Common myeloid progenitor, CD34-positive (primary cell): ENCODE results near the gene SGK2.

ENCODE experiments used
- CTCF ChIA-PET: fragments of 350-600 bp; sonication (Branson Sonifier 250); formaldehyde crosslinking; loops from one replicate; lab custom pipeline; 2021; ENCODE audit warnings: antibody characterized with exemption; lab: Charles Lee
- POLR2A ChIA-PET: fragments of 350-600 bp; sonication (Branson Sonifier 250); formaldehyde crosslinking; loops from one replicate; lab custom pipeline; 2021; ENCODE audit warnings: antibody characterized with exemption; lab: Charles Lee
- DNase-seq, 3 donors: peaks; one replicate each; pipeline versions ENCODE4 v3.0.0 to v3.0.0-alpha.2; 2013
- H3K27ac ChIP-seq, 2 experiments: 1 replicate in 1 of 2; 2 replicates in 1 of 2; pipeline ENCODE4 v1.7.0; 2013; ENCODE audit warnings: inconsistent platforms in 2 of 2, low read length in 2 of 2, mild to moderate bottlenecking in 2 of 2, low read depth in 1 of 2, moderate library complexity in 1 of 2; ENCODE audit not compliant: severe bottlenecking in 2 of 2, insufficient read depth in 1 of 2, poor library complexity in 1 of 2
- H3K27me3 ChIP-seq, 5 experiments: replicated peaks in 2 of 5; 1 replicate in 3 of 5; 2 replicates in 2 of 5; pipeline versions ENCODE4 v1.6.1 to v1.7.0; 2013; ENCODE audit warnings: low read length in 4 of 5, mild to moderate bottlenecking in 2 of 5, moderate library complexity in 2 of 5, inconsistent platforms in 1 of 5; ENCODE audit not compliant: insufficient read depth in 5 of 5, control insufficient read depth in 4 of 5
- H3K36me3 ChIP-seq, 4 experiments: 1 replicate in 2 of 4; 2 replicates in 2 of 4; pipeline versions ENCODE4 v1.6.1 to v1.7.0; 2013; ENCODE audit warnings: low read length in 3 of 4, control low read depth in 1 of 4, mild to moderate bottlenecking in 1 of 4; ENCODE audit not compliant: control insufficient read depth in 4 of 4, insufficient read depth in 4 of 4
- H3K4me1 ChIP-seq, 4 experiments: 1 replicate in 3 of 4; 2 replicates in 1 of 4; pipeline versions ENCODE4 v1.6.1 to v1.7.1; 2013; ENCODE audit warnings: low read length in 3 of 4, mild to moderate bottlenecking in 3 of 4, control low read depth in 1 of 4, inconsistent platforms in 1 of 4, moderate library complexity in 1 of 4; ENCODE audit not compliant: control insufficient read depth in 4 of 4, insufficient read depth in 4 of 4; ENCODE audit errors: control extremely low read depth in 1 of 4
- H3K4me3 ChIP-seq, 7 experiments: 1 replicate in 4 of 7; 2 replicates in 3 of 7; pipeline versions ENCODE4 v1.5.1 to v1.7.0; 2013; ENCODE audit warnings: mild to moderate bottlenecking in 7 of 7, low read length in 6 of 7, moderate library complexity in 6 of 7, inconsistent platforms in 2 of 7, low read depth in 2 of 7, control low read depth in 1 of 7; ENCODE audit not compliant: insufficient read depth in 4 of 7, control insufficient read depth in 1 of 7; ENCODE audit errors: extremely low read depth in 1 of 7
- H3K9me3 ChIP-seq, 5 experiments: 1 replicate in 4 of 5; 2 replicates in 1 of 5; pipeline versions ENCODE4 v1.6.1 to v1.7.1; 2013; ENCODE audit warnings: low read length in 4 of 5, mild to moderate bottlenecking in 2 of 5, inconsistent platforms in 1 of 5, low read depth in 1 of 5, moderate library complexity in 1 of 5; ENCODE audit not compliant: control insufficient read depth in 4 of 5, insufficient read depth in 2 of 5; ENCODE audit errors: control extremely low read depth in 1 of 5
- WGBS: methylation state at CpG from one replicate; pipeline ENCODE4 v1.1.5; 2013; ENCODE audit not compliant: insufficient coverage; 5-methylcytosine and 5-hydroxymethylcytosine counted together

SGK2 gene

DNA sequence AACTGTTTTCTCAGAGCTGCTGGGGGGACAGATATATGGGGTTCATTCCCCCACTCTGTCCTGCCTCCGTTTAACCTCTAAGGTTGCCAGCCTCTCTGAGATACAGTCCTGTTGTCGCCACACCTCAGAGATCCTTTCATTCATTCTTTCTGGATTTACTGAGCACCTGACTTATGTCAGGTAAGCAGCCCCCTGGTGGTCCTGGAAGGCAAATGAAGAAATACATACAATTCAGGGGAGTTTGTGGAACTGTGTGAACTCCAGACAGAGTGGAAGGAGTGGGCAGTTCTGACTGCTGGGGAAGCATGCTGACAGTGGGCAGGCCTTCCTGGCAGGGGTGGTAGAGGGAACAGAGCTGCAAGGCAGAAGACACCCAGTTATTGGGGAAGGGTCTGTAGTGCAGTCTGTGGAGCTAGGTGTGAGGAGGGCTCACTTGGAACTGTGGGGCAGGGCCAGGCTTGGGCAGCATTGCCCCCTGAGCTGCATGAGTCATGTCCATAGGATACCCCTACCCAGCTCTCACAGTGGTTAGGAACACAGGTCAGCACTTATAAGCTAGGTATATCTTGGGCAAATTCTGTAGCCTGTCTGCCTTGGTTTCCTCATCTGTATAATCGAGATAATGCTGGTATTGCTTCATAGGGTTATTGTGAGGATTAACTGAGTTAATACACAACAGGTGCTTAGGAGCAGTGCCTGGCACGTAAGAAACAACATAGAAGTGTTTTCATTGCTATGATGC, 12.8 kb upstream of the SGK2 start:
- H3K9me3 ChIP-seq: peaks cover 0 to 5% (median 0%) of the 10 kb centered on the region in 5 experiments
- no peak overlapping the region for H3K4me3 ChIP-seq
- peaks cover 0 to 10% (median 2%) of the 10 kb centered on the region in 4 experiments for H3K36me3 ChIP-seq
- POLR2A ChIA-PET: no interaction called here
- peaks cover 0 to 2% (median 0%) of the 10 kb centered on the region in 5 experiments for H3K27me3 ChIP-seq
- H3K27ac ChIP-seq: no peak overlapping the region
- peak in 1 of 3 donors; percentile 1 for DNase-seq
- H3K4me1 ChIP-seq: peaks cover 0 to 3% (median 0%) of the 10 kb centered on the region in 4 experiments
- 100% methylated on average over 4 of the region's 4 CpGs for WGBS
- CTCF ChIA-PET: no interaction called here

DNA sequence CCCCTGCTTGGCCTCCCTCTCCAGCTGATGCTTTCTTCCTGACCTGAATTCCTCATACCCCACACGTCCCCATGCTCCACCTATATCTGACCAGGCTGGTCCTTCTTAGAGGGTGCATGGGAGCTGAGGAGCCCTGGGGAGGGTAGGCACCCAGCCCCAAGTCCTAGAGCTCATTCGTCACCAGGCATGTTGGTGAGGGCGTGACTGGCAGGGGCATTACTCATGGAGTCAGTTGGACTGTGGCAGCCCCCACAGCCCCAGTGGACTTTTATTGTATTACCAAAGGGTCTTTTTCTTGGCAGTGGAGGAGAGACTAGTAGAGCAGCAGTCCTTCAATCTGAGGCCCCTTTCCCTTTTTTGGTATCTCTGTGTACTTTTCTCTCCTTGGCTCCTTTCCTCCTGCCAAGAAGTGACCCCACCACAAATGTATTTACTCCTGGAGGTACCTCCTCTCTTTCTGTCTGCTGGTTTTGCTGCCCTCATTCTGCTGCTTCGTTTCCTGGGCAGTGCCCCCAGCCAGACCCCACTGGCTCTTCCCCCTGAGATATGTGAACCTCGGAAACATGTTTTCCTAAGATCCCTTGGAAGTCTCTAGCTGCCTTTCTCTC, 10.4 kb upstream of the SGK2 start:
- 56% methylated on average over 4 of the region's 5 CpGs for WGBS
- DNase-seq: no peak
- Histone ChIP-seq H3K36me3 (peaks cover 0 to 10% (median 1%) of the 10 kb centered on the region in 4 experiments), H3K4me3 (no peak overlapping the region), H3K27me3 (peaks cover 0 to 2% (median 0%) of the 10 kb centered on the region in 5 experiments), H3K27ac (no peak overlapping the region), H3K9me3 (peaks cover 0 to 5% (median 0%) of the 10 kb centered on the region in 5 experiments), H3K4me1 (peaks cover 0 to 3% (median 0%) of the 10 kb centered on the region in 4 experiments)
- POLR2A ChIA-PET: no interaction called here
- CTCF ChIA-PET: interaction anchor here (0.8 to 1.0 kb wide), 3 partner anchors 7 to 12 kb away, joined by 3 read pairs; no protein-coding TSS in a partner anchor

DNA sequence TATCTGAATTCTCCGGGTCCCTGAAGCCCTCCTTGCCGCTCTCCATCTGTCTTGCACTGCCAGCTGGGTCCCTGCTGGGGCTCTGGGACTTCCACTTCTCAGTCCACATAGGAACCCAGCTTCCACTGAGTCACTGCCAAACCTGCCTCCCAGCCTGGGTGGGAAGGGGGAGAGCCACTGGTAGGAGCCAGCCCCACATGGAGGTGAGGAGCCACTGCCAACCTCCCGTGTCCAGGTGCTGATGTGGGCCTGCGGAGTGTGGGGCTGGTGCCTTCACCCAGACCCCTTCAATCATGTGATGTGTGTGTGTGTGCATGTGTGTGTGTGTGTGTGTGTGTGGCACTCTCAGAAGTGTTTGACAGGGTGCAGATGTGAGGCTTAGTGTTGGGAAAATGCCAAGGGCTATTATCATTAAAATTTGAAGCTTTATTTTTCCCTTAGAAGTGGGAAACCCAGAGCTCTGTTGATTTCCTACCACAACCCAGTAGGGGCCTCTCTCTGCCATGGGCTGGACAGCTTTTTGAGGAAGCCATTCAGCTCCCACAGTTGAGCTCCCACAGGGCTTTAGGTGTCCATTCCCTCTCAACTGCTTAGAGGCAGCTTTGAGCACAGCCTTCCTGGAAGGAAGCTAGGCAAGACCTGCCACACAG, 9.3 kb upstream of the SGK2 start:
- ChIA-PET CTCF (interaction anchor here (0.8 to 1.2 kb wide), 3 partner anchors 9 to 19 kb away, joined by 3 to 4 read pairs (median 3); no protein-coding TSS in a partner anchor), POLR2A (no interaction called here)
- Histone ChIP-seq H3K27ac (no peak overlapping the region), H3K4me3 (no peak overlapping the region), H3K36me3 (peaks cover 0 to 10% (median 0%) of the 10 kb centered on the region in 4 experiments), H3K9me3 (peaks cover 0 to 5% (median 0%) of the 10 kb centered on the region in 5 experiments), H3K4me1 (peaks cover 0 to 3% (median 0%) of the 10 kb centered on the region in 4 experiments), H3K27me3 (peaks cover 0 to 2% (median 0%) of the 10 kb centered on the region in 5 experiments)
- peak in 1 of 3 donors; percentile 1 for DNase-seq
- WGBS: 93% methylated on average over 2 of the region's 4 CpGs

- POLR2A ChIA-PET: no interaction called here
- Histone ChIP-seq H3K36me3 (peaks cover 0 to 9% (median 0%) of the 10 kb centered on the region in 4 experiments), H3K4me3 (no peak overlapping the region), H3K27ac (no peak overlapping the region), H3K4me1 (peaks cover 0 to 3% (median 0%) of the 10 kb centered on the region in 4 experiments), H3K9me3 (peaks cover 0 to 5% (median 0%) of the 10 kb centered on the region in 5 experiments), H3K27me3 (peaks cover 0 to 2% (median 0%) of the 10 kb centered on the region in 5 experiments)
- CTCF ChIA-PET: no interaction called here
- DNase-seq: no peak
- WGBS: 100% methylated on average over 1 of the region's 2 CpGs
Measured at GRCh38 chr20:43550456-43550855, 8.4 kb upstream of the SGK2 start.

GRCh38 chr20:43554369-43554768, 4.5 kb upstream of the SGK2 start:
- no peak overlapping the region for H3K4me3 ChIP-seq
- H3K27me3 ChIP-seq: peaks cover 0 to 2% (median 0%) of the 10 kb centered on the region in 5 experiments
- H3K36me3 ChIP-seq: no peaks in the 10 kb centered on the region
- CTCF ChIA-PET: no interaction called here
- peaks cover 0 to 3% (median 0%) of the 10 kb centered on the region in 4 experiments for H3K4me1 ChIP-seq
- no peak overlapping the region for H3K27ac ChIP-seq
- H3K9me3 ChIP-seq: no peaks in the 10 kb centered on the region
- no CpG with 5 or more reads among the region's 3 CpGs for WGBS
- POLR2A ChIA-PET: interaction anchor here (0.7 kb wide), 1 partner anchor 121 kb away, joined by 6 read pairs; no protein-coding TSS in a partner anchor
- DNase-seq: peak in 2 of 3 donors; percentile 6 to 9

- DNase-seq: no peak
- ChIA-PET POLR2A (no interaction called here), CTCF (interaction anchor here (1.3 kb wide), 1 partner anchor 9 kb away, joined by 3 read pairs; no protein-coding TSS in a partner anchor)
- 93% methylated on average over 7 of the region's 8 CpGs for WGBS
- H3K27me3 ChIP-seq: no peaks in the 10 kb centered on the region
- H3K4me1 ChIP-seq: no peaks in the 10 kb centered on the region
- H3K36me3 ChIP-seq: no peaks in the 10 kb centered on the region
- H3K4me3 ChIP-seq: no peak overlapping the region
- no peak overlapping the region for H3K27ac ChIP-seq
- H3K9me3 ChIP-seq: no peaks in the 10 kb centered on the region
Measured at GRCh38 chr20:43559147-43559987, 540 bp downstream of the SGK2 start.
